WTC11 (cell line): ENCODE measurements around the gene LSM4. TPM values are rescaled to one million over a fixed set of nuclear protein-coding genes. Genes with fewer than 3 reads are reported as not detected.

ENCODE experiments used
- ATAC-seq: fragments of 200-7000 bp; cut with Tn5 transposase; 2 replicates; pipeline ENCODE4 v1.10.0; 2021; ENCODE audit warnings: mild to moderate bottlenecking, moderate library complexity
- CTCF ChIA-PET: fragments of 300-600 bp; sonication (Branson Sonifier 250); formaldehyde crosslinking; loops from one replicate; lab custom pipeline; 2021; ENCODE audit warnings: antibody characterized with exemption; lab: Charles Lee
- POLR2A ChIA-PET: fragments of 350-600 bp; sonication (Branson Sonifier 250); formaldehyde crosslinking; loops from one replicate; lab custom pipeline; 2021; ENCODE audit warnings: antibody characterized with exemption; lab: Charles Lee
- DNase-seq: peaks from one replicate; pipeline ENCODE4 v3.0.0; 2021; ENCODE audit warnings: low spot score
- H3K27ac Mint-ChIP-seq: 2 replicates; pipeline ENCODE4 v1.8.0; 2021; ENCODE audit warnings: mixed read lengths
- H3K27me3 Mint-ChIP-seq: 2 replicates; pipeline ENCODE4 v1.8.0; 2021; ENCODE audit warnings: low read depth, mild to moderate bottlenecking, moderate library complexity, mixed read lengths
- H3K36me3 Mint-ChIP-seq: 2 replicates; pipeline ENCODE4 v1.8.0; 2021; ENCODE audit warnings: mixed read lengths
- H3K4me1 Mint-ChIP-seq: 2 replicates; pipeline ENCODE4 v1.8.0; 2022; ENCODE audit warnings: mixed read lengths
- H3K4me3 Mint-ChIP-seq: 2 replicates; pipeline ENCODE4 v1.8.0; 2021; ENCODE audit warnings: mild to moderate bottlenecking, moderate library complexity, mixed read lengths
- H3K9me3 Mint-ChIP-seq: 2 replicates; pipeline ENCODE4 v1.8.0; 2021; ENCODE audit warnings: mixed read lengths
- GTF2I ChIP-seq: fragments of 250-450 bp; sonication (Bioruptor Pico); conservative IDR thresholded peaks from 2 replicates; pipeline ENCODE4 v1.4.0; 2021; ENCODE audit warnings: mild to moderate bottlenecking
- JAZF1 ChIP-seq: fragments of 250-450 bp; sonication (Bioruptor Pico); IDR thresholded peaks from 2 replicates; pipeline ENCODE4 v1.9.0; 2021; ENCODE audit warnings: moderate library complexity, mild to moderate bottlenecking, inconsistent platforms
- RELA ChIP-seq: sonication (generic); formaldehyde crosslinking; IDR thresholded peaks from 2 replicates; pipeline ENCODE4 v1.8.1; 2022; ENCODE audit warnings: missing genetic modification reagents, mild to moderate bottlenecking, borderline replicate concordance
- SMAD4 ChIP-seq: sonication (generic); formaldehyde crosslinking; IDR thresholded peaks from 2 replicates; pipeline ENCODE4 v1.8.0; 2022; ENCODE audit warnings: mild to moderate bottlenecking, missing genetic modification reagents
- SOX15 ChIP-seq: fragments of 250-450 bp; sonication (Bioruptor Pico); IDR thresholded peaks from 2 replicates; pipeline ENCODE4 v1.9.0; 2021; ENCODE audit warnings: mild to moderate bottlenecking
- TEAD1 ChIP-seq: sonication (generic); formaldehyde crosslinking; IDR thresholded peaks from 2 replicates; pipeline ENCODE4 v1.8.0; 2022; ENCODE audit warnings: mild to moderate bottlenecking, missing genetic modification reagents
- ZNF138 ChIP-seq: sonication (generic); formaldehyde crosslinking; conservative IDR thresholded peaks from 2 replicates; pipeline ENCODE4 v1.8.1; 2022; ENCODE audit warnings: mild to moderate bottlenecking, moderate library complexity, missing genetic modification reagents
- ZNF263 ChIP-seq: sonication (generic); formaldehyde crosslinking; IDR thresholded peaks from 2 replicates; pipeline ENCODE4 v1.8.1; 2022; ENCODE audit warnings: low read depth, mild to moderate bottlenecking, moderate library complexity, missing genetic modification reagents
- total RNA-seq: library from RNA; stranded (reverse); gene quantifications from 3 replicates; pipeline ENCODE4 v1.2.3, GENCODE V29; 2021
- TF ChIP-seq, protein P1 (sequence below): sonication (generic); formaldehyde crosslinking; IDR thresholded peaks from 2 replicates; pipeline ENCODE4 v1.8.0; 2022; ENCODE audit warnings: missing genetic modification reagents
- TF ChIP-seq, protein P2 (sequence below): sonication (generic); formaldehyde crosslinking; IDR thresholded peaks from 2 replicates; pipeline ENCODE4 v1.8.0; 2022; ENCODE audit warnings: mild to moderate bottlenecking, missing genetic modification reagents
- TF ChIP-seq, protein P3 (sequence below): fragments of 250-450 bp; sonication (Bioruptor Pico); IDR thresholded peaks from 2 replicates; pipeline ENCODE4 v2.1.2; 2022; ENCODE audit warnings: mild to moderate bottlenecking, moderate library complexity
- TF ChIP-seq, protein P4 (sequence below): sonication (generic); formaldehyde crosslinking; IDR thresholded peaks from 2 replicates; pipeline ENCODE4 v1.8.0; 2022; ENCODE audit warnings: mild to moderate bottlenecking, missing genetic modification reagents
- TF ChIP-seq, protein P5 (sequence below): sonication (generic); formaldehyde crosslinking; IDR thresholded peaks from 2 replicates; pipeline ENCODE4 v1.8.0; 2022; ENCODE audit warnings: mild to moderate bottlenecking, missing genetic modification reagents
- TF ChIP-seq, protein P6 (sequence below): sonication (generic); formaldehyde crosslinking; IDR thresholded peaks from 2 replicates; pipeline ENCODE4 v1.8.0; 2023; ENCODE audit warnings: missing genetic modification reagents, mild to moderate bottlenecking, borderline replicate concordance
- TF ChIP-seq, protein P7 (sequence below): sonication (generic); formaldehyde crosslinking; IDR thresholded peaks from 2 replicates; pipeline ENCODE4 v1.8.1; 2023; ENCODE audit warnings: mild to moderate bottlenecking, missing genetic modification reagents, moderate library complexity
- TF ChIP-seq, protein P8 (sequence below): fragments of 250-450 bp; sonication (Bioruptor Pico); conservative IDR thresholded peaks from 2 replicates; pipeline ENCODE4 v1.9.0; 2021; ENCODE audit warnings: mild to moderate bottlenecking

LSM4 gene
- total RNA-seq, 1 experiment from 2014 or later, result 373 TPM

DNA sequence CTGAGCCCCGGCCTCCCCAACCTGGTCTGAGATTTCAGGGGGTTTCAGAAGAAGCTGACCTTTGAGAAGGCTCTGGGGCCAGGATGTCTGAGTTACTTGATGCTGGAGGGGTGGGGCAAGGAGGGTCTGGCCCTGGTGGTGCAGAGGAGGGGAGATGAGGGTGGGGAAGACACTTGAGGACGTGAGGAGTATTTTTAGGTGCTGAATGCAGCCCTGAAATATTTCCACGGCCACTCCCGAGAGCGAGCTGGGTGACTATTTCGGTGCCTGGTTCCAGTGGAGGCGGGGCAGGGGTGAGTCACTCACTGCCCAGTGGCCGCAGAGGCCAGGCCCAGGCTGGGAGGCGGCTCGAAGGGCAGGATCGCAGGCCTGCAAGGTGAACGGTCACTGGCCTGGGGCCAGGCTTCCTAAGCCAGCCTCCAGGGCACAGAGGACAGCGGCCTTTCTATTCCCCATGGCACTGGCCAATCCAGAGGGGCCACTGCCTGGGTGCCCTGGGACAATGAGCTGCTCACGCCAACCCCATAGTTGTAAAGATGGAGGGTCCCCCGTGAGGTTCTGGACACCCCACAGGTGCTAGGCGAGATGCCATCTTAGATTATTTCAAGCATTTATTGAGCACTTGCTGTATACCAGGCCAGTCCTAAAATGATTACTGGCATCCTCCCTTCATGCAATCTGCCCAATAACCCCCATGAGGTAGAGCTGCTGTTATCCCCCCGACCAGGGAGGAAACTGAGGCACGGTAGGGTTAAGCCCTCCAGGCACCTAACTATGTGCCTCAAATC lies 21.8 kb downstream of the LSM4 start:
- peaks cover 3% of the 10 kb centered on the region for H3K36me3 Mint-ChIP-seq
- H3K4me3 Mint-ChIP-seq, result no peak overlapping the region
- no peak overlapping the region for H3K27ac Mint-ChIP-seq
- no peak for DNase-seq
- no peaks in the 10 kb centered on the region for H3K9me3 Mint-ChIP-seq
- ChIA-PET CTCF (interaction anchor here (1.6 to 5.4 kb wide), 3 partner anchors 23 to 38 kb away, joined by 3 to 82 read pairs (median 7); no protein-coding TSS in a partner anchor), POLR2A (interaction anchor here (1.1 to 3.1 kb wide), 2 partner anchors 8 to 20 kb away, joined by 4 to 14 read pairs; partner anchors contain the start of gene JUND)
- peaks cover 31% of the 10 kb centered on the region for H3K4me1 Mint-ChIP-seq
- ATAC-seq, result no peak
- TF ChIP-seq, protein P1, sequence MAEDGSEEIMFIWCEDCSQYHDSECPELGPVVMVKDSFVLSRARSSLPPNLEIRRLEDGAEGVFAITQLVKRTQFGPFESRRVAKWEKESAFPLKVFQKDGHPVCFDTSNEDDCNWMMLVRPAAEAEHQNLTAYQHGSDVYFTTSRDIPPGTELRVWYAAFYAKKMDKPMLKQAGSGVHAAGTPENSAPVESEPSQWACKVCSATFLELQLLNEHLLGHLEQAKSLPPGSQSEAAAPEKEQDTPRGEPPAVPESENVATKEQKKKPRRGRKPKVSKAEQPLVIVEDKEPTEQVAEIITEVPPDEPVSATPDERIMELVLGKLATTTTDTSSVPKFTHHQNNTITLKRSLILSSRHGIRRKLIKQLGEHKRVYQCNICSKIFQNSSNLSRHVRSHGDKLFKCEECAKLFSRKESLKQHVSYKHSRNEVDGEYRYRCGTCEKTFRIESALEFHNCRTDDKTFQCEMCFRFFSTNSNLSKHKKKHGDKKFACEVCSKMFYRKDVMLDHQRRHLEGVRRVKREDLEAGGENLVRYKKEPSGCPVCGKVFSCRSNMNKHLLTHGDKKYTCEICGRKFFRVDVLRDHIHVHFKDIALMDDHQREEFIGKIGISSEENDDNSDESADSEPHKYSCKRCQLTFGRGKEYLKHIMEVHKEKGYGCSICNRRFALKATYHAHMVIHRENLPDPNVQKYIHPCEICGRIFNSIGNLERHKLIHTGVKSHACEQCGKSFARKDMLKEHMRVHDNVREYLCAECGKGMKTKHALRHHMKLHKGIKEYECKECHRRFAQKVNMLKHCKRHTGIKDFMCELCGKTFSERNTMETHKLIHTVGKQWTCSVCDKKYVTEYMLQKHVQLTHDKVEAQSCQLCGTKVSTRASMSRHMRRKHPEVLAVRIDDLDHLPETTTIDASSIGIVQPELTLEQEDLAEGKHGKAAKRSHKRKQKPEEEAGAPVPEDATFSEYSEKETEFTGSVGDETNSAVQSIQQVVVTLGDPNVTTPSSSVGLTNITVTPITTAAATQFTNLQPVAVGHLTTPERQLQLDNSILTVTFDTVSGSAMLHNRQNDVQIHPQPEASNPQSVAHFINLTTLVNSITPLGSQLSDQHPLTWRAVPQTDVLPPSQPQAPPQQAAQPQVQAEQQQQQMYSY (CRISPR knock-in tag), result no peak
- TF ChIP-seq, protein P2, sequence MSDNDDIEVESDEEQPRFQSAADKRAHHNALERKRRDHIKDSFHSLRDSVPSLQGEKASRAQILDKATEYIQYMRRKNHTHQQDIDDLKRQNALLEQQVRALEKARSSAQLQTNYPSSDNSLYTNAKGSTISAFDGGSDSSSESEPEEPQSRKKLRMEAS (CRISPR knock-in tag), result no peak
- TF ChIP-seq, protein P3, sequence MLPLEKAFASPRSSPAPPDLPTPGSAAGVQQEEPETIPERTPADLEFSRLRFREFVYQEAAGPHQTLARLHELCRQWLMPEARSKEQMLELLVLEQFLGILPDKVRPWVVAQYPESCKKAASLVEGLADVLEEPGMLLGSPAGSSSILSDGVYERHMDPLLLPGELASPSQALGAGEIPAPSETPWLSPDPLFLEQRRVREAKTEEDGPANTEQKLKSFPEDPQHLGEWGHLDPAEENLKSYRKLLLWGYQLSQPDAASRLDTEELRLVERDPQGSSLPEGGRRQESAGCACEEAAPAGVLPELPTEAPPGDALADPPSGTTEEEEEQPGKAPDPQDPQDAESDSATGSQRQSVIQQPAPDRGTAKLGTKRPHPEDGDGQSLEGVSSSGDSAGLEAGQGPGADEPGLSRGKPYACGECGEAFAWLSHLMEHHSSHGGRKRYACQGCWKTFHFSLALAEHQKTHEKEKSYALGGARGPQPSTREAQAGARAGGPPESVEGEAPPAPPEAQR (CRISPR knock-in tag), result no peak
- TF ChIP-seq, protein P4, sequence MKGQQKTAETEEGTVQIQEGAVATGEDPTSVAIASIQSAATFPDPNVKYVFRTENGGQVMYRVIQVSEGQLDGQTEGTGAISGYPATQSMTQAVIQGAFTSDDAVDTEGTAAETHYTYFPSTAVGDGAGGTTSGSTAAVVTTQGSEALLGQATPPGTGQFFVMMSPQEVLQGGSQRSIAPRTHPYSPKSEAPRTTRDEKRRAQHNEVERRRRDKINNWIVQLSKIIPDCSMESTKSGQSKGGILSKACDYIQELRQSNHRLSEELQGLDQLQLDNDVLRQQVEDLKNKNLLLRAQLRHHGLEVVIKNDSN (CRISPR knock-in tag), result no peak
- TF ChIP-seq SMAD4 (no peak), SOX15 (CRISPR knock-in tag) (no peak), ZNF138 (CRISPR knock-in tag) (no peak), TEAD1 (CRISPR knock-in tag) (no peak), ZNF263 (CRISPR knock-in tag) (no peak), JAZF1 (CRISPR knock-in tag) (no peak), GTF2I (no peak), RELA (CRISPR knock-in tag) (no peak)
- TF ChIP-seq, protein P5, sequence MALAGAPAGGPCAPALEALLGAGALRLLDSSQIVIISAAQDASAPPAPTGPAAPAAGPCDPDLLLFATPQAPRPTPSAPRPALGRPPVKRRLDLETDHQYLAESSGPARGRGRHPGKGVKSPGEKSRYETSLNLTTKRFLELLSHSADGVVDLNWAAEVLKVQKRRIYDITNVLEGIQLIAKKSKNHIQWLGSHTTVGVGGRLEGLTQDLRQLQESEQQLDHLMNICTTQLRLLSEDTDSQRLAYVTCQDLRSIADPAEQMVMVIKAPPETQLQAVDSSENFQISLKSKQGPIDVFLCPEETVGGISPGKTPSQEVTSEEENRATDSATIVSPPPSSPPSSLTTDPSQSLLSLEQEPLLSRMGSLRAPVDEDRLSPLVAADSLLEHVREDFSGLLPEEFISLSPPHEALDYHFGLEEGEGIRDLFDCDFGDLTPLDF (CRISPR knock-in tag), result no peak
- TF ChIP-seq, protein P6, sequence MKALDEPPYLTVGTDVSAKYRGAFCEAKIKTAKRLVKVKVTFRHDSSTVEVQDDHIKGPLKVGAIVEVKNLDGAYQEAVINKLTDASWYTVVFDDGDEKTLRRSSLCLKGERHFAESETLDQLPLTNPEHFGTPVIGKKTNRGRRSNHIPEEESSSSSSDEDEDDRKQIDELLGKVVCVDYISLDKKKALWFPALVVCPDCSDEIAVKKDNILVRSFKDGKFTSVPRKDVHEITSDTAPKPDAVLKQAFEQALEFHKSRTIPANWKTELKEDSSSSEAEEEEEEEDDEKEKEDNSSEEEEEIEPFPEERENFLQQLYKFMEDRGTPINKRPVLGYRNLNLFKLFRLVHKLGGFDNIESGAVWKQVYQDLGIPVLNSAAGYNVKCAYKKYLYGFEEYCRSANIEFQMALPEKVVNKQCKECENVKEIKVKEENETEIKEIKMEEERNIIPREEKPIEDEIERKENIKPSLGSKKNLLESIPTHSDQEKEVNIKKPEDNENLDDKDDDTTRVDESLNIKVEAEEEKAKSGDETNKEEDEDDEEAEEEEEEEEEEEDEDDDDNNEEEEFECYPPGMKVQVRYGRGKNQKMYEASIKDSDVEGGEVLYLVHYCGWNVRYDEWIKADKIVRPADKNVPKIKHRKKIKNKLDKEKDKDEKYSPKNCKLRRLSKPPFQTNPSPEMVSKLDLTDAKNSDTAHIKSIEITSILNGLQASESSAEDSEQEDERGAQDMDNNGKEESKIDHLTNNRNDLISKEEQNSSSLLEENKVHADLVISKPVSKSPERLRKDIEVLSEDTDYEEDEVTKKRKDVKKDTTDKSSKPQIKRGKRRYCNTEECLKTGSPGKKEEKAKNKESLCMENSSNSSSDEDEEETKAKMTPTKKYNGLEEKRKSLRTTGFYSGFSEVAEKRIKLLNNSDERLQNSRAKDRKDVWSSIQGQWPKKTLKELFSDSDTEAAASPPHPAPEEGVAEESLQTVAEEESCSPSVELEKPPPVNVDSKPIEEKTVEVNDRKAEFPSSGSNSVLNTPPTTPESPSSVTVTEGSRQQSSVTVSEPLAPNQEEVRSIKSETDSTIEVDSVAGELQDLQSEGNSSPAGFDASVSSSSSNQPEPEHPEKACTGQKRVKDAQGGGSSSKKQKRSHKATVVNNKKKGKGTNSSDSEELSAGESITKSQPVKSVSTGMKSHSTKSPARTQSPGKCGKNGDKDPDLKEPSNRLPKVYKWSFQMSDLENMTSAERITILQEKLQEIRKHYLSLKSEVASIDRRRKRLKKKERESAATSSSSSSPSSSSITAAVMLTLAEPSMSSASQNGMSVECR (CRISPR knock-in tag), result no peak
- TF ChIP-seq, protein P7, sequence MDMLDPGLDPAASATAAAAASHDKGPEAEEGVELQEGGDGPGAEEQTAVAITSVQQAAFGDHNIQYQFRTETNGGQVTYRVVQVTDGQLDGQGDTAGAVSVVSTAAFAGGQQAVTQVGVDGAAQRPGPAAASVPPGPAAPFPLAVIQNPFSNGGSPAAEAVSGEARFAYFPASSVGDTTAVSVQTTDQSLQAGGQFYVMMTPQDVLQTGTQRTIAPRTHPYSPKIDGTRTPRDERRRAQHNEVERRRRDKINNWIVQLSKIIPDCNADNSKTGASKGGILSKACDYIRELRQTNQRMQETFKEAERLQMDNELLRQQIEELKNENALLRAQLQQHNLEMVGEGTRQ (CRISPR knock-in tag), result no peak
- TF ChIP-seq, protein P8, sequence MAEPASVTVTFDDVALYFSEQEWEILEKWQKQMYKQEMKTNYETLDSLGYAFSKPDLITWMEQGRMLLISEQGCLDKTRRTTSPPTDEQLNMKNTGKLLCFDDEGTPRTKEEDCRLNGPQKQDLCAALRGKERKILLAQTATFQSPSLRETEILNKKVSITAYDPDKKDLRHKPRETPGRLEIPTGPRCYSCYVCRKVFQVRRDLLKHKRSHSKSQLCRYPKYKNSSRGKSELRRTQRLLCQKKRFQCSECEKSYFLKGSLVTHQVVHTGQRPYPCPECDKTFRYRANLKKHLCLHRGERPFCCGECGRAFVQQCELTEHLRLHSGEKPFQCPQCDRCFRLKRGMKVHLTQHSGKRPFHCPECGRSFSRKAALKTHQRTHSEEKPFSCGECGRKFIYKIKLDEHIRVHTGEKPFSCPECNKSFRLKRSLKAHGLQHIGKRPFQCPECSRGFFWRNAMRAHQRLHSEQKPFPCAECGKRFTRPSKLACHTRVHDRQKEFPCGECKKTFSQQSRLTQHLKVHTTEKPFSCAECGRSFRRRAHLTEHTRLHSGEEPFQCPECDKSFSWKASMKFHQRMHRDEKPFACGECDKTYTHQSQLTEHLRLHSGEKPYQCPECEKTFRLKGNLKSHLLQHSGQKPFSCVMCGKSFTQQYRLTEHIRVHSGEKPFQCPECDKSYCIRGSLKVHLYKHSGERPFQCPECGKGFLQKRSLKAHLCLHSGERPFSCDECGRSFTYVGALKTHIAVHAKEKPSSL, result no peak
- H3K27me3 Mint-ChIP-seq, result no peaks in the 10 kb centered on the region; the same call in 1 of the 2 replicates
